ENCODE data around the gene HSPB3. TPM values are rescaled to one million over a fixed set of nuclear protein-coding genes. Genes with fewer than 3 reads are reported as not detected.
"Not testable (repeated sequence)": the region's sequence is repeated elsewhere in the genome, so short reads cannot be mapped to it uniquely, and the experiment has no call there.

HSPB3 gene
- total and polyA plus RNA-seq, 8 donors = 1.2 to 9.4 TPM; not detected in 6

GRCh38 chr5:54477941-54478478 lies 22.5 kb downstream of the HSPB3 start:
- intact Hi-C loops (cut with DNase I; ENCODE audit: low total_unique reads) = no loop called here
- WGBS, 5 donors = 82 to 100% (median 92%) methylated on average over 1 of the region's 1 CpG
- no peaks in the 10 kb centered on the region for H3K4me1 ChIP-seq
- H3K9me3 ChIP-seq = no peaks in the 10 kb centered on the region
- no peaks in the 10 kb centered on the region for H3K36me3 ChIP-seq
- DNase-seq = no peak
- TF ChIP-seq POLR2AphosphoS5 (IDR thresholded peaks at IDR 0.05) = no peak
- no peak overlapping the region for H3K4me3 ChIP-seq
- no peak overlapping the region for H3K27ac ChIP-seq
- H3K27me3 ChIP-seq = no peaks in the 10 kb centered on the region

GRCh38 chr5:54480296-54480695 lies 24.8 kb downstream of the HSPB3 start:
- H3K9me3 ChIP-seq = no peaks in the 10 kb centered on the region

GRCh38 chr5:54484219-54484894 lies 28.9 kb downstream of the HSPB3 start:
- Histone ChIP-seq H3K27ac (no peak overlapping the region), H3K4me3 (no peak overlapping the region), H3K9me3 (no peaks in the 10 kb centered on the region), H3K27me3 (no peaks in the 10 kb centered on the region), H3K4me1 (no peaks in the 10 kb centered on the region), H3K36me3 (no peaks in the 10 kb centered on the region)
- intact Hi-C loops (cut with DNase I; ENCODE audit: low total_unique reads) = no loop called here
- no peak for DNase-seq
- TF ChIP-seq POLR2A (IDR thresholded peaks at IDR 0.05) (no peak), EP300 (IDR thresholded peaks at IDR 0.05) (no peak), POLR2AphosphoS5 (IDR thresholded peaks at IDR 0.05) (no peak)
- TF ChIP-seq, protein P1, sequence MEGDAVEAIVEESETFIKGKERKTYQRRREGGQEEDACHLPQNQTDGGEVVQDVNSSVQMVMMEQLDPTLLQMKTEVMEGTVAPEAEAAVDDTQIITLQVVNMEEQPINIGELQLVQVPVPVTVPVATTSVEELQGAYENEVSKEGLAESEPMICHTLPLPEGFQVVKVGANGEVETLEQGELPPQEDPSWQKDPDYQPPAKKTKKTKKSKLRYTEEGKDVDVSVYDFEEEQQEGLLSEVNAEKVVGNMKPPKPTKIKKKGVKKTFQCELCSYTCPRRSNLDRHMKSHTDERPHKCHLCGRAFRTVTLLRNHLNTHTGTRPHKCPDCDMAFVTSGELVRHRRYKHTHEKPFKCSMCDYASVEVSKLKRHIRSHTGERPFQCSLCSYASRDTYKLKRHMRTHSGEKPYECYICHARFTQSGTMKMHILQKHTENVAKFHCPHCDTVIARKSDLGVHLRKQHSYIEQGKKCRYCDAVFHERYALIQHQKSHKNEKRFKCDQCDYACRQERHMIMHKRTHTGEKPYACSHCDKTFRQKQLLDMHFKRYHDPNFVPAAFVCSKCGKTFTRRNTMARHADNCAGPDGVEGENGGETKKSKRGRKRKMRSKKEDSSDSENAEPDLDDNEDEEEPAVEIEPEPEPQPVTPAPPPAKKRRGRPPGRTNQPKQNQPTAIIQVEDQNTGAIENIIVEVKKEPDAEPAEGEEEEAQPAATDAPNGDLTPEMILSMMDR (IDR thresholded peaks at IDR 0.05) = no peak
- WGBS, 5 donors = 68 to 77% (median 72%) methylated on average over 5 of the region's 5 CpGs

More at GRCh38 chr5:54480296-54480695, 24.8 kb downstream of the HSPB3 start:
- no peaks in the 10 kb centered on the region for H3K27me3 ChIP-seq
- no peaks in the 10 kb centered on the region for H3K36me3 ChIP-seq
- H3K27ac ChIP-seq = no peak overlapping the region
- TF ChIP-seq EP300 (IDR thresholded peaks at IDR 0.05) (no peak), POLR2A (IDR thresholded peaks at IDR 0.05) (no peak), POLR2AphosphoS5 (IDR thresholded peaks at IDR 0.05) (no peak)
- TF ChIP-seq, protein P1 (IDR thresholded peaks at IDR 0.05) = no peak
- no peak overlapping the region for H3K4me3 ChIP-seq
- intact Hi-C loops (cut with DNase I; ENCODE audit: low total_unique reads) = no loop called here
- no peaks in the 10 kb centered on the region for H3K4me1 ChIP-seq
- DNase-seq = no peak

DNA sequence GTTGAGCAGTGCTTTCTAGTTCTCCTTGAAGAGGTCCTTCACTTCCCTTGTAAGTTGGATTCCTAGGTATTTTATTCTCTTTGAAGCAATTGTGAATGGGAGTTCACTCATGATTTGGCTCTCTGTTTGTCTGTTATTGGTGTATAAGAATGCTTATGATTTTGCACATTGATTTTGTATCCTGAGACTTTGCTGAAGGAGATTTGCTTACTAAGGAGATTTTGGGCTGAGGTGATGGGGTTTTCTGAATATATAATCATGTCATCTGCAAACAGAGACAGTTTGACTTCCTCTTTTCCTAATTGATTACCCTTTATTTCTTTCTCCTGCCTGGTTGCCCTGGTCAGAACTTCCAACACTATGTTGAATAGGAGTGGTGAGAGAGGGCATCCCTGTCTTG lies 30.2 kb downstream of the HSPB3 start:
- H3K4me1 ChIP-seq; H3K36me3 ChIP-seq; H3K4me3 ChIP-seq; H3K27me3 ChIP-seq; intact Hi-C loops (cut with DNase I; ENCODE audit: low total_unique reads); H3K27ac ChIP-seq; DNase-seq; H3K9me3 ChIP-seq: not testable (repeated sequence)

DNA sequence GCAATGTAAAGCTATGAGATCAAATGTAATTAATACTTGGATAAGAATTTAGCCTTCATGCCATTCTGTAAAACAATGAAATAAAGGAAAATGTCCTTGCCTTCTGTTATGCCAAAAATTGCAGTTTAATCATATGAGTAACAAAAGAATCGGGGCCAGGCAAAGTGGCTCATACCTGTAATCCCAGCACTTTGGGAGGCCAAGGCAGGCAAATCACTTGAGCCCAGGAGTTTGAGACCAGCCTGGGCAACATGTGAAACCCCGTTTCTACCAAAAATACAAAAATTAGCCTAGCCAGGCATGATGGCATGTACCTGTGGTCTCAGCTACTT lies 34.1 kb downstream of the HSPB3 start:
- H3K4me3 ChIP-seq; H3K4me1 ChIP-seq; H3K27me3 ChIP-seq; H3K27ac ChIP-seq; DNase-seq; H3K36me3 ChIP-seq; intact Hi-C loops (cut with DNase I; ENCODE audit: low total_unique reads); H3K9me3 ChIP-seq: not testable (repeated sequence)
- WGBS, 5 donors = 25 to 49% (median 47%) methylated on average over 2 of the region's 2 CpGs
- TF ChIP-seq, protein P1 (IDR thresholded peaks at IDR 0.05) = peak in 1 of 7 experiments; percentile 3

Measured in stomach (tissue), 9 donors.